GM12891 (cell line): Measurements from ENCODE around the gene ATXN1.
"Not testable (repeated sequence)": the region's sequence is repeated elsewhere in the genome, so short reads cannot be mapped to it uniquely, and the experiment has no call there.

ENCODE experiments used
- DNase-seq: peaks from one replicate; pipeline ENCODE4 v3.0.0; 2011; ENCODE audit warnings: low spot score; ENCODE audit not compliant: insufficient read length
- FAIRE-seq: peaks from 2 replicates; lab custom pipeline; 2011; peaks lifted over from hg19 to GRCh38; lab: Jason Lieb, UNC
- PAX5 ChIP-seq: IDR thresholded peaks from 2 replicates; pipeline ENCODE4 v1.6.1; 2011; ENCODE audit warnings: low read length, moderate library complexity, mild to moderate bottlenecking; ENCODE audit not compliant: insufficient read depth, severe bottlenecking
- POLR2A ChIP-seq: IDR thresholded peaks from 2 replicates; pipeline ENCODE4 v1.6.1; 2011; ENCODE audit warnings: low read depth, low read length, control low read depth
- POLR2AphosphoS5 ChIP-seq: IDR thresholded peaks from 2 replicates; pipeline ENCODE4 v1.6.1; 2011; ENCODE audit warnings: low read depth, low read length, control low read depth
- POU2F2 ChIP-seq: IDR thresholded peaks from 2 replicates; pipeline ENCODE4 v1.6.1; 2011; ENCODE audit warnings: low read depth, mild to moderate bottlenecking, control low read depth, low read length, moderate library complexity
- SPI1 ChIP-seq: IDR thresholded peaks from 2 replicates; pipeline ENCODE4 v1.6.1; 2011; ENCODE audit warnings: low read depth, low read length, control low read depth
- TAF1 ChIP-seq: IDR thresholded peaks from 2 replicates; pipeline ENCODE4 v1.6.1; 2011; ENCODE audit warnings: low read depth, low read length, control low read depth

Gene ATXN1

DNA sequence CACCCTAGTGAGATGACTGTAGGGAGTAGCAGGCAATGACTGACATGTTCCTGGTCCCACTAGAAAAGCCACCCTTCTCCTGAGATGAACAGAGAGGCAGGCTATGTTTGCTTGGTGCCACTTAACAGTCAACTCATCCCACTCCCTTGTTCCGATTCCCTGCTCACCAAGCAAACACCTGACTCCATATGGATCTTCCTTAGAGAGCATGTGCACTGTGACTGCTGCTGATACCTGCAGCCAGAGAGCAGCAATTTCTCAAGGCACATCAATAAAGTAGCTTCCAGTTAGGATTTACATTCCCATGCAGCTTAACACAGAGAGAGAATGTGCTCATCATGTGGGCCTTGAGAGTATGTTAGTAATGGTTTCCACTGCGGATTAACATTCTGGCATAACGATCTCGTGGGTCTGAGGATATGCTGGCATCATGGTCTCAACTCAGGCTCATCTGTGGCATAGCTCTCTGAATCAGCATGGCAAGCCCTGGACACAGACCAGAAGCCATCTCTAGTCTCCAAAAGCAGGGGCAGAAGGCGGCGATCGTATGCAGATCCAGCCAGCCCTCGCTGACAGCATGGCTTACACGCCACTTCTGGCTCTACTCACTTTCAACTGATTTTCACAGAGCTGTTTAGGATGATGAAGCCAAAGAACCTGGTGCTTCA lies 43.9 kb downstream of the ATXN1 start:
- FAIRE-seq (no peak), DNase-seq (no peak)
- TF ChIP-seq POLR2AphosphoS5 (no peak), PAX5 (no peak), SPI1 (no peak), POLR2A (no peak), TAF1 (no peak), POU2F2 (no peak)

DNA sequence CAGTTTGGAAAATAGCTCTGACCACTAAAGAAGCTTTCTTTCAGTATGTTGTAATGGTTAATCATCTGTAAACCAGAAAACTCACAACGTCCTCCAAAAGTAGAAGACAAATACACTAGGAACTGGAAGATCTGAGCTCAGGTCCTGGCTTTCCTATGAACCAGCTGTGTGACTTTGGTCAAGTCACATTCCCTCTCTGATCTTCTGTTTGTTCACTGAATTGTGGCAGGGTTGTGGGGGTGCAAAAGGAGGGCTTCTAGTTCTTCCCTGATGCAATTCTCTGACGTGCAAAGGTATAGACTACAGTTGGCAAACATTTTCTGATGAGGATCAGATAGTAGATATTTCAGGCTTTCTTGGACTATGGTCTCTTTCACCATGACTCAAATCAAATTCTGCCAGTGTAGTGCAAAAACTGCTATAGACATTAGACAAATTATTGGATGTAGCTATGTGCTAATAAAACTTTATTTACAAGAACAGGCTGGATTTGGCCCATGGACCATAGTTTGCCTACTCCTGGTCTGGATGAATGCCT lies 44.9 kb downstream of the ATXN1 start:
- no peak for DNase-seq
- no peak for TF ChIP-seq SPI1
- no peak for TF ChIP-seq TAF1
- no peak for TF ChIP-seq POLR2AphosphoS5
- no peak for TF ChIP-seq POU2F2
- TF ChIP-seq POLR2A: no peak
- no peak for TF ChIP-seq PAX5
- FAIRE-seq: no peak

DNA sequence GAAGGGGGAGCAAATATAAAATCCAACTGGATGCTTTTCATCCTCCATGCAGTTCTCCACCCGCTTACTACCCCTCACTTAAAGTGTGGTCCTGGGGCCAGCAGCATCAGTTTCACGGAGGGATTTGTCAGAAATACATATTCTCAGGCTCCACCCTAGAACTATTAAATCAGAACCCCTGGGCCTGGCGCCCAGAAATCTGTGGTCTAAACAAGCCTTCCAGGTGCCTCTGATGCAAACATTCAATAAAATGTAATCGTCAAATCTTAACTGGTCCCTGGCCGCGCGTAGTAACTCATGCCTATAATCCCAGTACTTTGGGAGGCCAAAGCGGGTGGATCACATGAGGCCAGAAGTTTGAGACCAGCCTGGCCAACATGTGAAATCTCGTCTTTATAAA lies 47.7 kb downstream of the ATXN1 start:
- DNase-seq (no peak), FAIRE-seq (no peak)
- TF ChIP-seq TAF1 (no peak), POLR2AphosphoS5 (no peak), SPI1 (no peak), PAX5 (no peak)

DNA sequence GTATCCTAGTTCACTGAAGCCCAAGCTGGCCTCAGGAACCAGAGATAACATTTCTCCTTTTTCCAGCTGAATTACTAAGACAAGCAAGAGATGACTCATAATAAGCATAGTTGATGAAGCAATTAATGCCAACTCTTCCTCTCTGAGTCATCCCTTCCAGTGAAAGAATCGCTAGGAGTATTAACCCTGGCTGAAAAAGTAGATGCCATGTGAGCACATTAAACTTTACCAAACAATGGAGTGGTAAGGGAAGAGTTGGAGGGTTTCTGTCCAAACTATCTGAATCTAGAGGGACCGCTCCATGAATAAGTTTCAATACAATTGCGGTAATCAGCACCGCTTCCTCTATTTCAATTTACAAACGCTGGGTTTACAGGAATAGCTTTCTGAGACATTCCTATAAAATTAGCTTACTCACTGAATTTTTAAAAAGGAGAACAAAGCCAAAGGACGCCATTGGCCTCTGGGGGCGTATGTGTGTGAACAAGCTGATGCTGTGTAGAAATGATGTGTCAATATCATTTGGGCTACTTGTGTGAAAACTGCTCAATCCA lies 48.3 kb downstream of the ATXN1 start:
- DNase-seq: no peak
- TF ChIP-seq POLR2AphosphoS5 (no peak), SPI1 (peak; percentile 43; the same call in 1 of the 2 replicates)
- peak; percentile 84 for FAIRE-seq

DNA sequence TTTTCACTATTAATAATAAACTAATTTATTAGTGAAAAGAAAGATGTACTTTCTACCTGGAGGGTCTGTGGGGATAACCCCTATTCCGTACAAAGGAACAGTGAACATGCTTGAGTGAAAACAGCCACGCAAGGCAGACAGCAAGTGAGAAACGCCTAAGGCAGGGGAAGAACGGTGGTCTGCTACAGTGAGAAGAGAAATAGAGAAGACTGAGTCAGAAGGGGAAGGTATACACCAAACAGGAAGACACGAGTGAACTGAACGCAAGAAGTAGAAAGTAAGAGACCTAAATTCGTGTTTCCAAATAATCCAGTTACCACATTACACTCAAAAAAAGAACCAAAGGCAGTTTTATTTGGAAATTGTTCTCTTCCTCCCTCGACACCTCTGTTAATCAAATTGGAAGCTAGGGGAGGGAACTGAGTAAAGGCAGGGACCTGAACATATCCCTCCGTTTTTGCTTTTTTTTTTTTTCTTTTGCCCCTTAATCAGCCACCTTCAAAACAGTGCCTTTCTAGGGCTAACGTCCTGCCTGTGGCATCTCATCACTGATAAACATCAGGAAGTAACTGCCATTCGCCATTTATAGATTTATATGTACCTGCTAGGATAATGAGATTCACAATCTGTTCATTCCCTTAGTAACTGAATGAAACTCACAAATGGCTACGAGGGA lies 48.9 kb downstream of the ATXN1 start:
- TF ChIP-seq SPI1 (peak; percentile 47), TAF1 (no peak)
- DNase-seq (no peak), FAIRE-seq (peak; percentile 70)

DNA sequence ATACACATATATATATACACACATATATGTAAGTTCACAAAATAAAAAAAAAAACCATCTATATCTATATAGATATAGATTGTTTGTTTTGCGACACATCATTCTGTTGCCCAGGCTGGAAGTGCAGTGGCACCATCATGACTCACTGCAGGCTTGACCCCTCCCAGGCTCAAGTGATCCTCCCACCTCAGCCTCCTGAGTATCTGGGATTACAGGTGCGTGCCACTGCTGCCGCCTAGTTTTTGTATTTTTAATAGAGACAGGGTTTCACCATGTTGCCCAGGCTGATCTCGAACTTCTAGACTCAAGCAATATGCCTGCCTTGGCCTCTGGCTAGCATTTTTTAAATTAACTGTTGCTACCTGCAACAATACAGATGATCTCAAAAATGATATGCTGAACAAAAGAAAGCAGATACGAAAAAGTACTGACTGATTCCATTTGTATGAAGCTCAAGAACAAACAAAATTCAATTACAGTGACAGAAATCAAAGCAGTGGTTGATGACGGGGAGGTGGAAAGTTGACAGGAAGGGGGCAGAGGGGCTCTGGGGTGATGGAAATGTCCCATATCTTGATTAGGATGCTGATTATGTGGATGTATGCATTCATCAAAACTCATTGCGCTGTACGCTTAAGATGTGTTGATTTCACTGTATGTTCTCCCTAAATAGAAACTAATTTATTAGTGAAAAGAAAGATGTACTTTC lies 49.6 kb downstream of the ATXN1 start:
- TF ChIP-seq PAX5 (no peak), SPI1 (no peak), POLR2AphosphoS5 (no peak), POU2F2 (no peak), POLR2A (no peak), TAF1 (no peak)
- FAIRE-seq: no peak
- DNase-seq: no peak

DNA sequence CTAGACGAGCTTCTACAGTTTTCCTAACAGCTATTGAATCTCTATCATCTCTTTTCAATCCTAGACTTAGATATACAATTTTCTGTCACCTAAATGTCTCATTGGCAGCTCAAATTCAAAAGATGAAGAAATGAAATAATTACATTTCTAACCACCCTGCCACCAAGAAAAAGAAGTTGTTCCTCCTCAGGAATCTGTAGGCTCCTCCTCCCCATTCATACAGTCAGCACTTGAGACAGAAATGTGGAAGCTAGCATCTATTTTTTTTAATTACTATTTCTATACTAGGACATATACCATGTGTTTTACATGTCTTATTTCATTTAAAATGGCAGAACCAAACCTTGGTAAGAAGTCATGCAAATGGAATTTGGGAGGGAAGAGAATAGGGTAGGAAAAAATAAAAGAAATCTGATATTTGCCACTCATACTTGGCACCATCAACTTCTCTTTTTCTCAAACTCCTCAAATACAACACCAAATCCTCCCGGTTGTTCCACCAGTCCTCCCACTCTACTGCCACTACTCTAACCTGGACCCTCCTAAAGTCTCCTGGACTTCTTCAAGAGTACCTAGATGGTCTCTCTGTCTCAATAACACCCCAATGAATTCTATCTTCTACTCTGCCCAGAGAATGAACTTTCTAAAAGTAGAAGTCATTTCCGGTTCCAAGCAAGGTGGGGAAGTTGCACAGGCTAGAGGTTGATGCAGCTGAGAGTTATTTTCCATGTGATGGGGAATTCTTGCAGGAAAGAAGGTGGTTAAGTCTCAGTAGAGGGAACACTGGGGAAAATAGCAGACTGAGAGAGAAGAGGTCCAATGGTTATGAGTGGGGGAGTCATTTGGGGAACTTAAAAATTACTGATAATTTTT lies 54.1 kb downstream of the ATXN1 start:
- no peak for TF ChIP-seq TAF1
- no peak for TF ChIP-seq PAX5
- no peak for TF ChIP-seq POLR2AphosphoS5
- TF ChIP-seq POLR2A: no peak
- no peak for TF ChIP-seq POU2F2
- TF ChIP-seq SPI1: 0 out of 2 replicates have a peak, but pooled peaks have one; percentile 32
- FAIRE-seq: peak; percentile 38
- no peak for DNase-seq

DNA sequence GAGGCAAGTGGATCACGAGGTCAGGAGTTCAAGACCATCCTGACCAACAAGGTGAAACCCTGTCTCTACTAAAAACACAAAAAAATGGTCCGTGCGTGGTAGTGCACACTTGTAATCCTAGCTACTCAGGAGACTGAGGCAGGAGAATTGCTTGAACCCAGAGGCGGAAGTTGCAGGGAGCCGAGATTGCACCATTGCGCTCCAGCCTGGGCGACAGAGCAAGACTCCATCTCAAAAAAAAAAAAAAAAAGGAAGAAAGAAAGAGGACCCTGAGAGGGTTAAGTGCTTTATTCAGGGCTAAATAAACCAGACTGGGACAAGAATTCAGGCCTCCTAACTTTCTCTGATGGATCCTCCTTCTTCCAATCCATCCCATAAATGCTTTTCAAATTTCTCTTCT lies 54.8 kb downstream of the ATXN1 start:
- FAIRE-seq, DNase-seq: not testable (repeated sequence)

DNA sequence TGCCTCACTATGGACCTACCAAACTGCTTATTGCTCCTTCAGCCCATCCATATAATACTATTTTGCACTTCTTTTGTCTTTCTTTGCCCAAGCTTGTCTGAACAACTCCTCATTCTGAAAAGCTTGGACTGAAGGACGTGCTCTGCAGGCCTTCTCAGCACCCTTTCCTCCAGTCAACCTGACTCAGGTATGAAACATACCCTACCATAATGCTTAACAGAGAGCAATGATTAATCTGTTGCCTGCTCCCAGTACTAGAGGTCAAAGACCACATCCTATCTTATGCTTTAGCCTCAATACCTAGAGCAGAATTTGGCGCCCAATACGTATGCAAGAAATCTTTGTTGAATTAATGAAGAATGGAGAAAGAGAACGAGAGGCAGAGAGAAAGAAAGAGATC lies 55.2 kb downstream of the ATXN1 start:
- FAIRE-seq: peak; percentile 51

More for the DNA sequence above, 55.2 kb downstream of the ATXN1 start:
- no peak for DNase-seq
- TF ChIP-seq POLR2AphosphoS5: no peak
- TF ChIP-seq PAX5: no peak
